NCI-H1417 treated with DMSO at 0.1 percent for 48 hours (cell line): ENCODE measurements around the gene HARS2.
A peak's percentile ranks its signal among the peaks of the same experiment; 100 is the strongest.
"Not testable (repeated sequence)": the region's sequence is repeated elsewhere in the genome, so short reads cannot be mapped to it uniquely, and the experiment has no call there.

Source experiments
- DNase-seq: peaks from one replicate; lab custom pipeline; 2025; lab: John Stamatoyannopoulos, UW

The HARS2 gene

GRCh38 chr5:140700177-140701144 lies 9.2 kb downstream of the HARS2 start, which contains the start of gene ZMAT2:
Gene ZMAT2 (plus strand): TSS chr5:140700447. CDS start chr5:140700461, 14 bp downstream.
- peak; percentile 79 for DNase-seq

DNA sequence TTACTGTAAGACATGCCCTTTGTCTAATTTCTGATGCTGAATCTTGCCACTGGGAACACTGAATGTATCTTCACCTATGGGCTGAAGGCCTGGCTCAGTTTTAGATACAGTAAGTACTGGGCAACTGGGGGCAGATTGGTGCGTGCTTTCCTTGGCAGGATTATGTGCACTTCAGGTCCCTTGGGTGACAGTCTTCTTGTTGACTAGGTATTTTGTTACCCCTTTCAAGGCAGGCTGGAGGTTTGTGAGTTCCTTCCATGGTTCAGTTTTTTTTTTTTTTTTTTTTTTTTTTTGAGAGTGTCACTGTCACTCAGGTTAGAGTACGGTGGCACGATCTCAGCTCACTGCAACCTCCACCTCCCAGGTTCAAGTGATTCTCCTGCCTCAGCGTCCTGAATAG lies 16.6 kb downstream of the HARS2 start:
- no peak for DNase-seq

DNA sequence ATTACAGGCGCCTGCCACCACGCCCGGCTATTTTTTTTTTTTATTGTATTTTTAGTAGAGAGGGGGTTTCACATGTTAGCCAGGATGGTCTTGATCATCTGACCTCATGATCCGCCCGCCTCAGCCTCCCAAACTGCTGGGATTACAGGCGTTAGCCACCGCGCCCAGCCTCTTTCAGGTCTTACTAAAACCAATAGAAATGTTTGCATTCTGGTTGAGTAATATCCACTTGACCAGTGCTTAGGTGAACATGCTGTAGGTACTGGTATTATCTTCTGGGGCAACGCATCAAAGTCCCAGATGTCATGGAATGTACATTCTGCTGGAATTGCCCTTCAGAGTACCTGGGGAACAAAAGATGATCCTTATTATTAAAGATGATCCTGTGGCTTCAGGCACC lies 17.5 kb downstream of the HARS2 start:
- DNase-seq: not testable (repeated sequence)

GRCh38 chr5:140710899-140711552 lies 19.8 kb downstream of the HARS2 start:
- DNase-seq: peak; percentile 80

DNA sequence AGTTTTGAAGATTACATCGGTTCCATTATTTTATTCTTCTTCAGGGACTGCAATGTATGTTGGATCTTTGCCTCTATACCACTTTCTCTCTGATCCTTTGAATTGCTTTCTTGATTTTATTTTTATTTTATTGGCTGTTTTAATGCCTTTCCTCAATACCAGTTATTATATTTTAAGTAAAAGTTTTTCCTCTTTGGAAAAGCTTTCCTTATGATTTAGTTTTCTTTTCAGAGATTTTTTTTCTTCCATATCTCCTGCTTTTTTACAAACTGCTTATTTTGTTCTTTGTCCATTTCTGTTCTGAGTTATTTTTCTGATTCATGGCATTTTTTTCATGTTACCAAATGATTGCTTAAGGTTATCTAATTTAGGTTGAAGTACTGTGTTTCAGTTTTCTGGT lies 20.5 kb downstream of the HARS2 start:
- DNase-seq: no peak

DNA sequence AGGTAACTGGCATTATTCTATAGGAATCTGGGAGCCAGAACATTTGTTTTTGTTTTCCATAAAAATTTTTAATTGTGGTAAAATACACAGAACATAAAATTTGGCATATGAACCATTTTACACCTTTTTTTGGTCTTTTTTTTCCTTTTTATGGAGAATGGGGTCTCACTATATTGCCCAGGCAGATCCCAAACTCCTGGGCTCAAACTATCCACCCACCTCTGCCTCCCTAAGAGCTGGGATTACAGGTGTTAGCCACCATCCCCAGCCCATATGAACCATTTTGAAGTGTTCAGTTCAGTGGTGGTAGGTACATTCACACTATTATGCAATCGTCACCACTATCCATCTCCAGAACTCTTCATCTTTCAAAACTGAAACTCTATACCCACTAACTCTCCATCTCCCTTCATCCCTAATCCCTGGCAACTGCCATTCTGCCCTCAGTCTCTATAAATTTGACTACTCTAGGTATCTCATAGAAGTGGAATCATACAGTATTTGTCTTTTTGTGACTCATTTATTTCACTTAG lies 22.4 kb downstream of the HARS2 start:
- no peak for DNase-seq

- DNase-seq: not testable (repeated sequence)
Measured at GRCh38 chr5:140716238-140716637, 25.0 kb downstream of the HARS2 start.

DNA sequence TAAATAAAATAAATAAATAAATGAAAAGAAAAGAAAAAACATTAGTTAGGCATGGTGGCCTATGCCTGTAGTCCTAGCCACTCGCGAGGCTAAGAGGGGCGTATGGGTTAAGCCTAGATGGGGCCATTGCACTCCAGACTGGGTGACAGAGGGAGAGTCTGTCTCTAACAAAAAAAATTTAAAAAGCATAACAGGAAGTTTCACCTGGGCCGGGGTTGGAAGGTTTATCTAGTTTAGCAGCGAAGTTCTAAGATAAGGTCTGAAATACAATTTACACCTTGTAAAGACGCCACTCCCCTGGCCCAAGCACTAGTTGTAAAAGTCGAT lies 27.0 kb downstream of the HARS2 start:
- DNase-seq: no peak

GRCh38 chr5:140720738-140721137 lies 29.5 kb downstream of the HARS2 start:
- not testable (repeated sequence) for DNase-seq

- DNase-seq: not testable (repeated sequence)
Measured at GRCh38 chr5:140721395-140721794, 30.1 kb downstream of the HARS2 start.

- no peak for DNase-seq
Measured at GRCh38 chr5:140725799-140726471, 34.7 kb downstream of the HARS2 start.

DNA sequence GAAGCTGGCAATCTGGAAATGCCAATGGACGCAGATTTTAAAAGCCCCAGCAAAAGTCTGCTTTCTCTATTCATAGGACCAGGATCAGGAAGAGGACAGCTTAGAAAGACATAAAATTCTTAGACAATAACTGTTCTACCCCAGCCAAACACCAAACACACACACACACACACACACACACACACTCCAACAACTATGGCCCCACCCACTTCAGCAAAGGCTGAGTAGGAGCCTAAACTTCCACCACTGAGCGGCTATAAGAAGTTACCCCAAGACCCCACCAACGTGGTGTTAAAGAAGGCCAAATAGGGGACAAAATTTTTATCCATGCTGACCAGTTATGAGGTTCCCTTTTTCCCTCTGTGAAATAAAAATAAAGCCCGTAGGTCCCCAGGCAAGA lies 41.8 kb downstream of the HARS2 start:
- DNase-seq: no peak

GRCh38 chr5:140734354-140734753 lies 43.1 kb downstream of the HARS2 start:
- no peak for DNase-seq

DNA sequence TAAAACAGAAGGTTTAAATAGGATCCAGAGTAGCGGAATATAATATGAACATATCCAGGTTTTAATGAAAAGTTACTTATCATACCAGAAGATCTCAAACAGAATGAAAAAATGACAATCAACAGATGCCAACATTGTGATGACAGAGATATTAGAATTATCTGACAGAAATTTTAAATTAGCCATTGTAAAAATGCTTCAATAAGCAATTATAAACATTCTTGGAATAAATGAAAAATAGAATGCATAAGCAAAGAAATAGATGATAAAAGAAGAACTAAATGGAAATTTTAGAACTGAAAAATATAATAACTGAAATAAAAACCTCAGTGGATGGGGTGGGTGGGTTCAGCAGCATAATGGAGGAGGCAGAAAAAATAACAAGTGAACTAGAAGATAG lies 46.2 kb downstream of the HARS2 start:
- DNase-seq: no peak

GRCh38 chr5:140741967-140742366 lies 50.7 kb downstream of the HARS2 start:
- no peak for DNase-seq
